Activated T-helper 9 cell treated with anti-CD3 and anti-CD28 coated beads, Interleukin-2, amount 50 U/mL, for 16 hours (primary cell): ENCODE measurements around the gene SYMPK.

Experiments used
- DNase-seq: peaks from one replicate; pipeline ENCODE4 v3.0.0-alpha.2; 2020; ENCODE audit warnings: low read depth

SYMPK gene

GRCh38 chr19:45766869-45767346, 96.0 kb downstream of the SYMPK start:
- no peak for DNase-seq

- DNase-seq, result no peak
These were observed 96.6 kb downstream of the SYMPK start for GRCh38 chr19:45766296-45766868.

GRCh38 chr19:45765702-45766295, 97.1 kb downstream of the SYMPK start:
- DNase-seq, result no peak
